Stimulated activated CD4-positive, alpha-beta T cell treated with anti-CD3 and anti-CD28 coated beads, TNF-alpha, amount 100 ng/mL, for 48 hours (primary cell): Measurements from ENCODE around the gene ZIC5.

ENCODE experiments used
- DNase-seq, 3 donors: peaks; one replicate each; pipeline ENCODE4 v3.0.0-alpha.2; 2020; ENCODE audit warnings: low read depth in 3 of 3

The ZIC5 gene

GRCh38 chr13:99975626-99976025, 4.1 kb upstream of the ZIC5 start:
- no peak for DNase-seq

DNA sequence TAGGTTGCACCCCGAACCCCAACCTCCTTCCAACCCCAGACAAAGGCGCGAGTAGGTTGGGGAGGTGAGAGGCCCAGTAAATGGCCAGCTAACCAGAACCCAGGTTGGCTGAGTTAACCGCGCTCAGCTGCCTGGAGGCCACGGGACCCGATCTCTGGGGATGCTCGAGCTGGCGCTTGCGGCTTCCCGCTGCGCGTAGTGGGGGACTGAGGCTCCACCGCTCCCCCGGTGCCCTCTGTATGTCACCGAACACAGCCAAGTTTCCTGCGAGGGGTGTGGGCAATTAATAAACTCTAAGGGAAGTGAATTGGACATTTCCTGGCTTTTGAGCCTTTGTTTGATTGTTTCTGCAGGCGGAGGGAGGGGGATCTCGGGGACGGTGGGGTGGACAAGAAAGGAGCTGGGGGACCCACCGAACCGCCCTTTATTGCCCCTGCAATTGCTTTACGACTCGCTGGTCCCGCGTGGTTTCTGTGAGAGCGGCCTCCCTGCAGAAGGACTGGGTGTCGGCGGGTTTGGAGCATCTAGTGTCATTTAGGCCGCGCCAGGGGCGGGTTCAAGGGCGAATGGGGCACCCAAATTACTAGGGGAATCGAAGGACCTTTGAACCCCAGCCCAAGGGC, 3.5 kb upstream of the ZIC5 start:
- DNase-seq = no peak

DNA sequence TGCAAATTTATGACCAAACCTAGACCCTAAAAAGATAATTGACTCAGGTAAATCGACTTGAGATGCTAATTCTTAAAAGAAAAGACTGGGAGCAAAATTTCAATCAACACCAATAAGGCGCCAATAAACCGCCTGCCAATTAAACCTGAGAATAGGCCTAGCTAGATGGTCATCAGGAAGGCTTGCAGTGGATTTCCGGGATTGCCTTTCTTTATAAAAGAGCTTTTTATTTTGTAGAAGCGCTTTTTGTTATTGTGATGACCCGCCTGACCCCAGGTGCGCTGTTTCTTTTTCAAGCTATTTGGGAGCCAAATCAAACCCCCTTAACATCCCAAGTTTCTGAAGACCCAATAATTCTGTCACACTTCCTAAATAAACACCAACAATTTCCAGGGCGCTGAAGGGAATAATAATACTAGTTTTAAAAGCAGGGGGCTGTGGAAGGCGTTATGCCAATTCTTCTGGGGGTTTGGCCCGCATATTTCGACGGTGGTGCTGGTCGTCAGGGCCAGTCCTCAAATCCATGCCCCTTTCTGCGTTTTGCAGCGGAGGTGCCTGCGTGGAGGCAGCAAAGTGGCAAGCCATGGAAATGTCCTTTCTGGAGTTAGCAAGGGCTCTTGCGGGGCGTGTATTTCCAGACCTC, 2.9 kb upstream of the ZIC5 start:
- DNase-seq = no peak

DNA sequence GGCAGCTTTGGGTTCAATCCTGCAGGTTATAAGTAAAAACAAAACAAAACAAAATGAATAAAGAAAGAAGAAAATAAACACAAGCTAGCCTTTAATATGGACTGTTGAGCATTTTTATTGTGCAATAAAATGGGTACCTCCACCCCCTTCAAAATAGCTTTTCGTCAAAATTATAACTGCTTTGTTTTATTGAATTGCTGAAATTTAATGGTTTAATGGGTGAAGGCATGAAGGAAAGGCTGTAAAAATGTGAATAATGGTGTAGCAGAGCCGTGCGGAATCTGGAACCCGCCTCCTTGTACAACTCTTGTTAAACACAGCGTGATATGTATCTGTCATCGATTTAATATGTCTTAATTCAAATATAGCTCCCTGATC, 2.2 kb upstream of the ZIC5 start:
- no peak for DNase-seq

DNA sequence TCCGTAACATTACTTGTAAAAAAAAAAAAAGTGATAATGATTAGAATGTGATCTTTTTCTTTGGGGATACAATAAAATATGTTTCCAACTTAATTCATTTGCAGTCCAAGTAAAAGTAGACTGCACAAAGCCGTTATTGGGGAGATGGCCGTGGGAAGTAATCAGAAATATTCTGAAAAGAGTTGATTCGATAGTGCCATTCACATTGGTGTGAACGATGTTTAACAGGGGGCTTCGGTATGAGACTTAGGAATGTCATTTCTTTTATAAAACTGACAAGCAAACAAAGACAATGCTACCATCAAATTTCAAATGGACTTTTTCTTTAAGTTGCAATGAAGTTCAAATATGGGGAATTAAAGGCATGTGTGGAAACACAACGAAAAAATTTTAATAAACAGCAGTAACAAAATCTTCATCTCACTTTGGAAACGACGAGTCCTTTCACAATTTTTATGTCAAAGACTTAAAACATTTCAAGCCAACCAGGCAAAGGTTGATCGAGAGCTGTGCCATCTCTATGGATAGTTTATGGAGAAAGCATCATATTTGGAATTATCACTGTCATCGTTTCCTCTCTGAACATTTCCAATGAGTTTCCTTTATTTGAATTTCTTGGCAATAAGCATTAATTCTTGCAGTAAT, 1.7 kb upstream of the ZIC5 start:
- DNase-seq = no peak

DNA sequence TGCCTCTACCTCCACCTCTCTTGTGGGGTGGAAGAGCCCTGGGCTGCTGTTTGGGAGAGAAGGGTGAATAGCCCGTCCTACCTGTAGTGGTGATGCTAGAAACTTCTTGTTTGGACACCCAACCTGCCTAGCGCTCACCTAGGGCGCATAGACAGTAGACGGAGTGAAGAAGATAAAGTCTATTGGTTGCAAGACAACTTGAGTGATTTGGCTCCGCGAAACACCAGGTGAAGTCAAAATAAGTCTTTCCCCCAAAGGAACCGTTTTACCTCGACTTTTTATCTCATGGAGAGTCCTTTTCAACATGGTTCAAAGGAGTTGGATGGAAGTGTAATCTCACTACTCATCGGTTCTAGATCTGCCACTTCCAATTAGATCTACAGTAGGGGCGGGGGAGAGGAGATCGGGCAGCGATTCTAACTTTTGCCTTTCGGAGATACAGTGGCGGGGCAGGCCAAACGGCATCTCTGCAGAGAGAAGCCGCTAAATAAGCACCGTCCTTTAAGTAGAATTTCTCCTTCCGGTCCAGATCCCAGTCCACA, 694 bp upstream of the ZIC5 start:
- no peak for DNase-seq

DNA sequence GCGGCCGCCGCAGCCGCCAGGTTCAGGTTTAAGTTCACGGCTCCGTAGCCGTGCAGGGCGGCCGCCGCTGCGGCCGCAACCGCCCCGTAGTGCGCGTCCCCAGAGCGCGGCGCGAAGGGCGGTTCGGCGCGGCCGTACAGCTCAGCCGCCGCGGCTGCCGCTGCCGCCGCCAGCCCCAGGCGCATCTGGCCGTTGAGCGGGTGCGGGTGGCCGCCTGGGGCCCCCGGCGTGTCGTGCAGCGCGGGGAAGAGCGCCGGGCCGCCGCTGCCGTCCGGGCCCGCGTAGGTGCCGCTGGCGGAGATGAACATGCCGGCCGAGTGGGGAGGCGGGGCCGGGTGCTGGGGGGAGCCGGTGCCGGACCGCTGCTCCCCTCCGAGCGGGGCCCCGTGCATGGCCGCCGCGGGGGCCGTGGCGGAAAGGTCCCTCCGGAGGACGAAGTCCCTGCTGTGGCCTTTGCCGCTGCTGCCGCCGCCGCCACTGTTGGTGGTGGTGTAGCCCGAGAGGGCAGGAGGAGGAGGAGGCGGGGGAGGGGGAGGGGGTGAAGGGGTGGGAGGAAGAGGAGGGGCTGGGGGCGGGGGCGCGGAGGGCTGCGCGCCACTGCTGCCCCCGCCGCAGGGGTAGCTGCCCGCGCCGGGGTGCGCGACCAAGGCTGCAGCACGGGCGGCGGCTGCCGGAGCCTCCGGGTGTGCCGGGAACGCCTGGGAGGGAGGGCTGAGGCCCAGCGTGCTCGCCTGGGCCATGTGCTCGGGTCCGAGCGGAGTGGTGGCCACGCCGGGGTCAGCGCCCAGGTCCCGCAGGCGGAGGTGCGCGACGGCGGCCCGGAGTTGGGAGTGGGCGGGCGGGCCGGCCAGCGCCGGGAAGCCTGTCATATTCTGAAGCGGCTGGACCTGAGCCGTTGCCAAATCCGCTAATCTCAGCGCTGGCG, 654 bp downstream of the ZIC5 start:
- DNase-seq = no peak

GRCh38 chr13:99969919-99970650, 1.5 kb downstream of the ZIC5 start:
- no peak for DNase-seq

- DNase-seq = no peak
Observed at GRCh38 chr13:99969453-99969918, 2.1 kb downstream of the ZIC5 start.

DNA sequence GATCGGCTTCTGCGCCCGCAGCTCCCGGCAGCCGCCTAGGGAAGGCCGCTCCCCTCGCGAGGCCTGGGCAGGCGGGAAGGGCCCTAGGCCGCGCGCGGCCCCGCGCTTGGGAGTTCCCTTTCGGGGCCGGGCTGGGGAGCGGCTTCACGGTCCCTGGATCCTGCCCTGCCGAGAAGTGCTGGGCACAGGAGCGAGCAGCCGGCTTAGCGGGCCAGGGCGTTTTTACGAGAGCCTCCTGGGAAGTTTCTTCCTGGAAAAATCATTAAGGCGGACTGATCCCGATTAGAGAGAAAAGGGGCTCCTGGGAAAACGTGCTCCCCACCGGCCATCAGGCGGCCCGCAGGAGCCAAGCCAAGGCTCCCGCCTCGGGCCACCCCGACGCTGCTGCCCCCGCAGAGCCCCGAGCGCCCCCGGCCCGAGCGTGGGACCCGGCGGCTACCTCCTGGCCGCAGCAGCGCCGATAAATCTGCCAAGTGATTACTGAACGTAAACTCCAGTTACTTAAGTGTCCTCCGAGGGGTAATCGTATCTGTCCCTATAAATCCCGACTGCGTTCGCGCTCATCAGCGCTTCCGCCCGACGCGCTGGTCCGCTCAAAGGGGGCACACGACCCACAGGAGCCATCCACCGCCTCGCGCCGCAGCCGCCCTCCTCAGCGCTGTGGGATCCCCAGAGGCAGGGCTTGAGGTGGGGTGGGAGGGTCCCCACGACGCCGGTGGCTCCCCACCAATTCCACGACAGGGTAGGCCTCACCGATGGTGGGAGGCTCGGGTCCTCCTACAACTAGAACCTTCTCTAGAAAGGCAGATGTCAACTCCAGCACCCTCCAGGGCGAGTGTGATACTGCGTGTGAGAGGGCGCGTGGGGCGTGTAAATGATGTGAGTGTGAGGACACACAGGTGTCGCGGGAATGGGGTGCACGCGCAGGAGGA, 2.8 kb downstream of the ZIC5 start:
- no peak for DNase-seq

- DNase-seq = no peak
Observed at GRCh38 chr13:99967869-99968520, 3.6 kb downstream of the ZIC5 start.

DNA sequence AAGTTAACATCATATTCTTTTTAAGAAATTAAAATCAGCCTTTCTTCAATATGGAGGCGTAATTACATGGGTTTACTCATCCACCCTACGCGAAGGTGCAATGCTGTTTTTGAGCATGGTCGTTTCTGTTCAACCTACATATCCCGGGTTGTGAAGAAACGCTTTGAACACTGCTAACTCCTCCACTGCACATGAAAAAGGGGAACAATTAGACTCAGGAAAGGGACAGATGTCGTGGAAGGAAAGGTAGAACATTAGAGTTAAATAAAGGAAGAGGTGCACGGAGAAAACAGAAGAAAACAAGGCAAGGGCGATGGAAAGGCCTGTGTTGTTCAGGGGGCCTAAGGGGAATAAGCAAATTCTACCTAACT, 4.1 kb downstream of the ZIC5 start:
- DNase-seq = no peak

DNA sequence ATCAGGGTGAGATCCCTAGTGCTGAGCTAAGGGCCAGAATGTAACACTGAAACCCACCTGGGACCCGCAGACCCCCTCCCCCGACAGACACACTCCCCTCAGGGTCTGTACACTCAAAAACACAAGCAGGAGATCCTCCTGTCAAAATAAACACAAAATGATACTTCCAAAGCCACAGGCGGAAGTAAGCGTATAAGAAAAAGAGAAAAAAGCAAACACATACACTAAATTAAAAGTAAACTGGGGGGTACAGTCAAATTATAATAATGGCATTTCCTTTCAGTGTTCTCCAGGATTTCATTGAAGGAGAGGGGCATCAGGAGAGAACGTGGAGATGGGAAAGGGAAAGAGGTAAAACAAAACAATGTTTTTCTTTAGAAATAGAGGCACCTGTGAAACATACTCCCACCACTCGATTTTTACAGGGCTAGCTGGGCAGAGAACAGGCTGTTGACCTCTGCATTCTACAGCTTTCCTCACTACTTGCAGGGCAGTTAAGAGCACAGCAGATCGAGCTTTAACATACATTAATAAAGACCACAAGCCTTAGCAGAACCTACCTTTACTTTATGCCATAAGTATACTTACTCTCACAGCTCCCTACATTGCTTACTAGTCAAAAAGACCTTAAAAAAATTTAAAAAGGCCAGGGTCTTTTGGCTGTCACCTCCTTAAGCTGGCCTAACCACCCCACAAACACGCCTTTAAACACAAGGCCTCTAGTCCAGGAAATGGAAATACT, 5.3 kb downstream of the ZIC5 start:
- no peak for DNase-seq

DNA sequence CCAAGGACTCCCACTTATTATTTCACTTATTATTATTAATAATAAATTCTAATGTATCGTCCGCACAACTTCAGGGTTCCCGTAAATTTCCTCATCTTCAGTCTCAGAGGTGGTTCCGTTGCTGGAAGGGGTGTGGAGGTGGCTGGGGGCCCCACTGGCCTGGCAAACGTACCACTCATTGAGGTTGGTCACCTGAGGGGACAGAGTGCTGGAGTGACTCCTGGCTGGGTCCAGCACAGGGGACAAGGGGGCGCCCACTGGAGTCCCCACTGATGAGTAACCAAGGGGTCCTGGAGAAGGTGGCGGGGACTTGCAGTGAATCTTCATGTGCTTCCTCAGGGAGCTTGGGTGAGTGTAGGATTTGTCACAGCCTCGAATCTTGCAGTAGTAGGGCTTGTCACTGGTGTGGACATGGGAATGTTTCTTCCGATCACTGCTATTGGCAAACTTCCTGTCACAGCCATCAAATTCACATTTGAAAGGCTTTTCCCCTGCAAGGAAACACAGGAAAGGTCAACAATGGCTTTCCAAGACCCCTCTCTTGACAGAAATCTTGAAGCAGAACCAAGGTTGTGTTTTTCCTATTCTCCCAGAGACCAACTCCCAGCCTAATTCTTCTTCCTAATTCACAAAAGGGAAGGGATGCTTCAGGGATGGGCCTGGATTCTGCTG, 6.1 kb downstream of the ZIC5 start:
- no peak for DNase-seq

- DNase-seq = no peak
Observed at GRCh38 chr13:99963816-99964339, 7.7 kb downstream of the ZIC5 start.

GRCh38 chr13:99962242-99962641, 9.3 kb downstream of the ZIC5 start:
- no peak for DNase-seq

- DNase-seq = no peak
Observed at GRCh38 chr13:99961636-99962035, 9.9 kb downstream of the ZIC5 start.

- no peak for DNase-seq
Observed at GRCh38 chr13:99960663-99961311, 10.8 kb downstream of the ZIC5 start.
